Endothelial cell of umbilical vein (primary cell): ENCODE measurements around the gene PTGR3. TPM values are rescaled to one million over a fixed set of nuclear protein-coding genes. Genes with fewer than 3 reads are reported as not detected.

Experiments used
- BruUV-seq: library from RNA; stranded (reverse); fragments of 400-500 nt; replicated peaks from 2 replicates; lab custom pipeline; 2021; lab: Mats Ljungman, UMichigan
- CTCF ChIA-PET: fragments of 300-600, 350-600 bp; sonication (Branson Sonifier 250); formaldehyde crosslinking; loops from one replicate; lab custom pipeline; 2021; ENCODE audit warnings: antibody characterized with exemption, inconsistent platforms; lab: Charles Lee
- POLR2A ChIA-PET: fragments of 300-600, 350-600 bp; sonication (Branson Sonifier 250); formaldehyde crosslinking; loops from one replicate; lab custom pipeline; 2021; ENCODE audit warnings: antibody characterized with exemption, inconsistent platforms; lab: Charles Lee
- DNase-seq: peaks from one replicate; pipeline ENCODE4 v3.0.0-alpha.2; 2011; ENCODE audit warnings: low read depth, low spot score
- FAIRE-seq: peaks from 2 replicates; lab custom pipeline; 2011; peaks lifted over from hg19 to GRCh38; lab: Jason Lieb, UNC
- H2AFZ ChIP-seq: 2 replicates; pipeline ENCODE4 v1.6.0; 2012; ENCODE audit warnings: low read depth, low read length, control low read depth, inconsistent platforms
- H3K27ac ChIP-seq: 2 replicates; pipeline ENCODE4 v1.5.1; 2011; ENCODE audit warnings: low read depth, mild to moderate bottlenecking, control low read depth, low read length, moderate library complexity; ENCODE audit not compliant: insufficient read depth
- H3K27me3 ChIP-seq, 2 experiments: 2 replicates each; pipeline versions ENCODE4 v1.6.0 to v1.6.1; 2011; ENCODE audit warnings: low read length in 2 of 2, mixed read lengths in 1 of 2; ENCODE audit not compliant: control insufficient read depth in 2 of 2, insufficient read depth in 2 of 2
- H3K36me3 ChIP-seq, 2 experiments: 2 replicates in 1 of 2; 3 replicates in 1 of 2; pipeline ENCODE4 v1.5.1; 2011; ENCODE audit warnings: low read length in 2 of 2, mild to moderate bottlenecking in 1 of 2, moderate library complexity in 1 of 2; ENCODE audit not compliant: control insufficient read depth in 2 of 2, insufficient read depth in 2 of 2; ENCODE audit errors: extremely low read depth in 1 of 2
- H3K4me1 ChIP-seq: 3 replicates; pipeline ENCODE4 v1.5.1; 2011; ENCODE audit warnings: mild to moderate bottlenecking, low read length; ENCODE audit not compliant: control insufficient read depth, insufficient read depth; ENCODE audit errors: extremely low read depth
- H3K4me2 ChIP-seq: 2 replicates; pipeline ENCODE4 v1.6.1; 2011; ENCODE audit warnings: low read length, control low read depth, mixed read lengths; ENCODE audit not compliant: insufficient read depth
- H3K4me3 ChIP-seq, 3 experiments: fragments of 200-600 bp in 1 of 3; sonication (generic), shearing (Covaris generic) in 1 of 3; replicated peaks in 1 of 3; 2 replicates each; pipeline ENCODE4 v1.5.1; 2011 to 2016; ENCODE audit warnings: control low read depth in 3 of 3, low read length in 3 of 3, mild to moderate bottlenecking in 2 of 3, inconsistent platforms in 1 of 3, low read depth in 1 of 3, moderate library complexity in 1 of 3; ENCODE audit not compliant: insufficient read depth in 1 of 3
- H3K79me2 ChIP-seq: 2 replicates; pipeline ENCODE4 v1.6.0; 2012; ENCODE audit warnings: low read length, inconsistent platforms; ENCODE audit not compliant: control insufficient read depth, insufficient read depth
- H3K9ac ChIP-seq: replicated peaks from 2 replicates; pipeline ENCODE3; 2011; ENCODE audit warnings: low read length, control low read depth; ENCODE audit not compliant: insufficient read depth; ENCODE audit errors: extremely low read depth
- H3K9me1 ChIP-seq: replicated peaks from 3 replicates; pipeline ENCODE4 v1.6.0; 2011; ENCODE audit warnings: mild to moderate bottlenecking, low read length; ENCODE audit not compliant: control insufficient read depth, insufficient read depth; ENCODE audit errors: extremely low read depth
- H3K9me3 ChIP-seq: replicated peaks from 2 replicates; pipeline ENCODE4 v1.5.1; 2012; ENCODE audit warnings: low read length, inconsistent platforms; ENCODE audit not compliant: control insufficient read depth, insufficient read depth
- H4K20me1 ChIP-seq: replicated peaks from 2 replicates; pipeline ENCODE3; 2011; ENCODE audit warnings: mild to moderate bottlenecking, low read length; ENCODE audit not compliant: control insufficient read depth, insufficient read depth; ENCODE audit errors: extremely low read depth
- GATA2 ChIP-seq: IDR thresholded peaks from 2 replicates; pipeline ENCODE4 v1.7.0; 2011; ENCODE audit warnings: low read depth, mild to moderate bottlenecking, moderate library complexity, mixed read lengths, low read length; ENCODE audit not compliant: insufficient read length, insufficient read depth
- JUN ChIP-seq: IDR thresholded peaks from 2 replicates; pipeline ENCODE4 v1.6.1; 2011; ENCODE audit warnings: borderline replicate concordance, low read depth; ENCODE audit not compliant: insufficient read length, insufficient read depth
- POLR2A ChIP-seq: IDR thresholded peaks from 2 replicates; pipeline ENCODE4 v1.6.1; 2012; ENCODE audit warnings: low read depth, mild to moderate bottlenecking, control low read depth, low read length
- POLR2AphosphoS5 ChIP-seq: IDR thresholded peaks from 2 replicates; pipeline ENCODE4 v1.6.1; 2012; ENCODE audit warnings: low read depth, mild to moderate bottlenecking, control low read depth, low read length, moderate library complexity; ENCODE audit not compliant: insufficient read depth
- dilution Hi-C: fragments of 300-500 bp; cut with MboI; formaldehyde crosslinking; loops from one replicate; pipeline ENCODE4 v1.15.0; 2019; ENCODE audit warnings: low sequenced_read_pairs; ENCODE audit not compliant: extremely low pct_ligation_motif_present
- intact Hi-C: fragments of 100-400 bp; cut with micrococcal nuclease; formaldehyde crosslinking; loops from one replicate; pipeline ENCODE4 v1.10.0; 2022
- polyA plus RNA-seq, 4 experiments: library from polyadenylated mRNA; depleted of rRNA in 3 of 4; stranded (reverse) in 3 of 4; unstranded in 1 of 4; fragments of >200 nt; gene quantifications; 2 replicates each; pipeline versions ENCODE4 v1.2.1 to v1.2.3, GENCODE V29; 2011 to 2012; ENCODE audit warnings: missing spikeins in 1 of 4
- total RNA-seq: library from RNA; stranded (reverse); gene quantifications from 2 replicates; pipeline ENCODE4 v1.2.3, GENCODE V29; 2021

The PTGR3 gene
- total and polyA plus RNA-seq, 2 donors (not counting 3 experiments of a cell fraction or from before 2014, with no cell fraction given) = 13.9 to 21.9 TPM

DNA sequence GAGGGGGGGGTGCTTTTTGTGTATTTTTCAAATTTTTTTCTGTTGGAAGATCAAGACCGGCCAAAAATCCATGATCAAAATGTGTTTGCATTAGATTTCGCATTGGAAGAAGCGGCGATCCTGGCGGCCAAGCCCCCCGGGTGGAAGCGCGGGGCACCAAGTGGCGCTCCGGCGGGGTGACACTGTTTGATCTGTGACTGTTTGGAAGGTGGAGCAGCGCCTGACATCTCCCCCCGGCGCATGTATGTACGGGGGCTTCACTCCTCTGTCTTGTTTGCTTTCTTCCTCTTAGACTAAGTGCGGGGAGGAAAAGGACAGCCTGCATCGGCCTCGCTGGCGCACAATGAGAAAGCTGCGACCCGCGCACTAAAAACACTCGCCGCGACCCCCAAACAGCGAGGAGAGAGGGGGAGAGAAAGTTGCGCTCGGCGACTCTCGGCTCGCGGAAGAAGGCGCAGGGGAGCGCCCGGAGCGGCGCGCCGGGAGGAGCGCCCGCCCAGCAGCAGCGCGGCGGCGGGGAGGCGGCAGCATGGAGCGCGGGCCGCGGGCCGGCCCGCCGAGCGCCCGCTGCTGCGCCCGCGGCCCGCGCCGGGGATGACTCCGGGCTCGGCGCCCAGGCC is 2.2 kb upstream of the PTGR3 start:
- H3K9me1 ChIP-seq = no peaks in the 10 kb centered on the region
- dilution Hi-C loops = no loop called here
- H3K36me3 ChIP-seq = no peaks in the 10 kb centered on the region
- peak; percentile 43 for DNase-seq
- no peaks in the 10 kb centered on the region for H3K9me3 ChIP-seq
- H2AFZ ChIP-seq = peak overlapping the region; percentile 89
- POLR2A ChIA-PET = interaction anchor here (1.0 to 1.7 kb wide), 2 partner anchors 35 to 70 kb away, joined by 3 to 6 read pairs; no protein-coding TSS in a partner anchor
- H3K79me2 ChIP-seq = peaks cover 30% of the 10 kb centered on the region
- H4K20me1 ChIP-seq = no peaks in the 10 kb centered on the region
- peak overlapping the region; percentile 83 to 97 (median 88) for H3K4me3 ChIP-seq
- H3K4me1 ChIP-seq = peaks cover 46% of the 10 kb centered on the region
- TF ChIP-seq POLR2AphosphoS5 (peak; percentile 8), POLR2A (no peak)
- H3K27me3 ChIP-seq = no peaks in the 10 kb centered on the region
- peak overlapping the region; percentile 84 for H3K27ac ChIP-seq
- H3K4me2 ChIP-seq = peak overlapping the region; percentile 96
- intact Hi-C loops = loop anchor here (2.0 to 10.0 kb wide), 4 partner anchors 56 to 1284 kb away; partner anchors contain the start of gene ZNF516
- H3K9ac ChIP-seq = peak overlapping the region; percentile 77
- CTCF ChIA-PET = interaction anchor here (0.8 to 1.5 kb wide), 7 partner anchors 10 to 559 kb away, joined by 3 to 6 read pairs (median 4); no protein-coding TSS in a partner anchor
- no peak for FAIRE-seq
- TSS peak; percentile 35 for BruUV-seq

DNA sequence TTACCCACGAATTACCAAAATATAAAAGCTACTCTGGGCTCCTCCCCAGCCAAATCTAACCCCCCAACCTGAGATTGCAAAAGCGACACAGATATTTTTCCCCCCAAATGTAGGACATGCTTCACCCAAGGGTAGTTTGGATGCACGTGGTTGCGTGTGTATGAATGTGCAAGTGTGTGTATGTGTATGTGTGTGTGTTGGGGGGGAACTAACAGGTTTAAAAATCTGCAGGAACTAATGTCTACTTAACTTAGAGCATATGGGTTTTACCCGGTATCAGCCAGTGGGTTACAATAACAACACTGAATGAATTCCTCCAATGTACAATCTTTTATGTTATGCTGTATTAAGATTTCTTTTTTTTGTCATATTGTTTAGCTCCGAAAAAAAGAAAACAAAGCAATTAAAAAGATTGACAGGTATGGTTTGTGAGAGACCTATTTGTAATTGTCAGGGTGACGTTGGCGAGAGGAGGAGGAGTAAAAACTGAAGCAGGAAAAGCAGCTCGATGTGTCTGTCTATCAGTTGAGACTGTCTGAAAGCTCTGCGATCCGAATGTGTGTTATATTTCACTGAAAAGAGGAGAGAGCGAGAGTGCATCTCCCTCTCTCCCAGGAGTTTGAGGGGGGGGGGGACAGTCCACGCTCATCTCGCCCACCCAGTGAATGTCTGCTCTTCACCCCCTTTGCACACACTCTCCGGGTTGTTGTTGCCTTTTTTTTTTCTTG is 1.5 kb upstream of the PTGR3 start, which contains the start of gene TSHZ1:
Gene TSHZ1, plus strand, starts transcription at position 524 of the 728 bp plus-strand sequence. CDS start 1,080 bp downstream, outside the sequence.
- intact Hi-C loops (loop anchor here (2.0 to 10.0 kb wide), 4 partner anchors 57 to 1284 kb away; partner anchors contain the start of gene ZNF516), dilution Hi-C loops (no loop called here)
- Histone ChIP-seq H3K4me1 (peaks cover 46% of the 10 kb centered on the region), H3K27me3 (no peaks in the 10 kb centered on the region), H3K9ac (peak within 1 kb of the TSS; percentile 86), H3K9me1 (no peaks in the 10 kb centered on the region), H3K36me3 (no peaks in the 10 kb centered on the region), H4K20me1 (no peaks in the 10 kb centered on the region), H2AFZ (peak within 1 kb of the TSS; percentile 89), H3K27ac (peak within 1 kb of the TSS; percentile 84), H3K9me3 (no peaks in the 10 kb centered on the region), H3K4me3 (peak within 1 kb of the TSS; percentile 83 to 97 (median 97)), H3K4me2 (peak within 1 kb of the TSS; percentile 96), H3K79me2 (peaks cover 37% of the 10 kb centered on the region)
- CTCF ChIA-PET = interaction anchor here (0.6 to 1.5 kb wide), 10 partner anchors 11 to 558 kb away, joined by 3 to 9 read pairs (median 4); no protein-coding TSS in a partner anchor
- FAIRE-seq = peak; percentile 77
- BruUV-seq = no TSS peak
- POLR2A ChIA-PET = interaction anchor here (0.6 to 1.7 kb wide), 4 partner anchors 36 to 170 kb away, joined by 3 to 7 read pairs (median 5); no protein-coding TSS in a partner anchor
- peak; percentile 92 for DNase-seq
- TF ChIP-seq POLR2A = peak; percentile 57
- TF ChIP-seq POLR2AphosphoS5 = peak; percentile 11
- TF ChIP-seq GATA2 = no peak
- TF ChIP-seq JUN = peak; percentile 8
